Right atrium auricular region (tissue), 2 donors: ENCODE results near the gene AMH. TPM values are rescaled to one million over a fixed set of nuclear protein-coding genes. Genes with fewer than 3 reads are reported as not detected.

Experiments used
- DNase-seq: peaks from one replicate; pipeline ENCODE4 v3.0.0-alpha.2; 2019; ENCODE audit warnings: low spot score
- H3K27ac ChIP-seq, 2 donors: fragments of 200-600 bp; sonication (generic); 1 replicate in 1 of 2; 2 replicates in 1 of 2; pipeline ENCODE4 v1.5.1; 2016 to 2019
- H3K27me3 ChIP-seq, 2 donors: fragments of 200-600 bp; sonication (generic); one replicate each; pipeline versions ENCODE4 v1.5.1 to v1.6.0; 2017 to 2019
- H3K36me3 ChIP-seq: fragments of 200-600 bp; sonication (generic); one replicate; pipeline ENCODE4 v1.5.1; 2016
- H3K4me1 ChIP-seq, 2 donors: fragments of 200-600 bp; sonication (generic); one replicate each; pipeline versions ENCODE4 v1.5.1 to v1.6.0; 2017 to 2019
- H3K4me3 ChIP-seq, 2 donors: fragments of 200-600 bp; sonication (generic); 1 replicate in 1 of 2; 2 replicates in 1 of 2; pipeline ENCODE4 v1.5.1; 2017 to 2019; ENCODE audit warnings: mild to moderate bottlenecking in 1 of 2, moderate library complexity in 1 of 2
- H3K9me3 ChIP-seq, 2 donors: fragments of 200-600 bp; sonication (generic); one replicate each; pipeline ENCODE4 v1.5.1; 2019
- microRNA counts, 2 donors: library from miRNA; unstranded; fragments of <30 nt; microRNA quantifications; one replicate each; lab custom pipeline; 2016 to 2017
- microRNA-seq, 2 donors: library from miRNA; unstranded; fragments of <30 nt; microRNA quantifications; one replicate each; pipeline ENCODE4, GENCODE V29; 2016 to 2017; ENCODE audit warnings: borderline number of aligned reads in 2 of 2, borderline replicate concordance in 1 of 2
- total RNA-seq, 2 donors: library from RNA; depleted of rRNA; stranded (reverse); fragments of >200 nt; gene quantifications; one replicate each; pipeline ENCODE4 v1.1.0, GENCODE V29; 2016
- TF ChIP-seq, protein P1 (sequence below), 2 donors: fragments of 200-600 bp; sonication (generic); IDR thresholded peaks; one replicate each; pipeline ENCODE4 v1.5.1; 2019; ENCODE audit warnings: antibody characterized with exemption in 2 of 2

Gene AMH
- total RNA-seq, 2 donors from 2014 or later = 0.98 TPM; not detected in 1

DNA sequence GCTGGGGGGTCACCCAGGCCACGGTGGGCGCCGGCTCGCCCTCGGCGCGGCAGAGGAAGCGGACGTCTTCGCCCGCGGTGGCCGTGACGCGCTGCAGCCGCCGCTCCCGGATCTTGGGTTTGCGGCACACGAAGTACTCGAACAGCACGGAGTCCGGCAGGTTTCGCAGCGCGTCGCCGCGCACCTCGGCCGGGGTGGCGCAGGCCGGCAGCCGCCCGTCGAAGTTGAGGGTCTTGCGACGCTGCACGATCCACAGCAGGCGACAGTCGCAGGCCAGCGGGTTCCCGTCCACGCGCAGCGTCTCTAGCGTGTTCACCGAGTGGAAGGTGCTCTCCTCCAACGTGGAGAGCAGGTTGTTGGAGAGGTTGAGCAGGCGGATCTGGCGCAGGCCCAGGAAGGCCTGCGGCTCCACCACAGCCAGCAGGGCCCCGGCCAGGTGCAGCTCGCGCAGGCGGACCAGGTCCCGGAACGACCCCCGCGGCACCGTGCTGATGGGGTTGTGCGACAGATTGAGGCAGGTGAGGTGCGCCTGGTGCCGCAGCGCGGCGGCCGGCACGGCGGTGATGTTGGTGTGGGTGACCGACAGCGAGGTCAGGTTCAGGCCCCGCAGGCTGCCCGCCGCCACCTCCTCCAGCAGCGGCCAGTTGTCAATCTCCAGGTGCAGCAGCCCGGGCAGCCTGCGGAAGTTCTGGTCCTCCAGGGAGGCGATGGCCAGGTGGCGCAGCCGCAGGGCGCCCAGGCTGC lies 41.5 kb downstream of the AMH start:
- Histone ChIP-seq H3K27ac (no peak overlapping the region), H3K27me3 (peaks cover 10 to 28% of the 10 kb centered on the region in 2 donors)

DNA sequence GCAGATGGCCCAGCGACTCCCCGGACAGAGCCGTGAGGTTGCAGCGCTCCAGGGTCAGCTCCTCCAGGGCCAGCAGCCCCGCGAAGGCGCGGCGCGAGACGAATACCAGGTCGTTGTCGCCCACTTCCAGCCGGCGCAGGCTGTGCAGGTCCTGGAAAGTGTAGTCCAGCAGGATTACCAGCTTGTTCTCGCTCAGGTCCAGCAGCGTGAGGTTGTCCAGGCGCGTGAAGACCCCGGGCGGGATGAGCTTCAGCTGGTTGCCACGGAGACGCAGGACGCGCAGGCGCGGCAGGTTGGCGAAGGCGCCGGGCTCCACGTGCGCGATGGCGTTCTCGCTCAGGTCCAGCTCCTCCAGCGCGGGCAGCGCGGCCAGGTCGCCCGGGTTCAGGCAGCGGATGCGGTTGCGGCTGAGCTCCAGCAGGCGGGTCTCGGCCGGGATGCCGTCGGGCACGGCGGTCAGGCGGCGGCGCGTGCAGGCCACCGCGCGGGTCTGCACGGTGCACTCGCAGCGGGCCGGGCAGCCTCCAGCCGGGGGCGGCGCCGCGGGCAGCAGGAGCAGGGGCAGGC lies 42.1 kb downstream of the AMH start:
- no peak for DNase-seq
- no peak overlapping the region for H3K27ac ChIP-seq
- TF ChIP-seq, protein P1, sequence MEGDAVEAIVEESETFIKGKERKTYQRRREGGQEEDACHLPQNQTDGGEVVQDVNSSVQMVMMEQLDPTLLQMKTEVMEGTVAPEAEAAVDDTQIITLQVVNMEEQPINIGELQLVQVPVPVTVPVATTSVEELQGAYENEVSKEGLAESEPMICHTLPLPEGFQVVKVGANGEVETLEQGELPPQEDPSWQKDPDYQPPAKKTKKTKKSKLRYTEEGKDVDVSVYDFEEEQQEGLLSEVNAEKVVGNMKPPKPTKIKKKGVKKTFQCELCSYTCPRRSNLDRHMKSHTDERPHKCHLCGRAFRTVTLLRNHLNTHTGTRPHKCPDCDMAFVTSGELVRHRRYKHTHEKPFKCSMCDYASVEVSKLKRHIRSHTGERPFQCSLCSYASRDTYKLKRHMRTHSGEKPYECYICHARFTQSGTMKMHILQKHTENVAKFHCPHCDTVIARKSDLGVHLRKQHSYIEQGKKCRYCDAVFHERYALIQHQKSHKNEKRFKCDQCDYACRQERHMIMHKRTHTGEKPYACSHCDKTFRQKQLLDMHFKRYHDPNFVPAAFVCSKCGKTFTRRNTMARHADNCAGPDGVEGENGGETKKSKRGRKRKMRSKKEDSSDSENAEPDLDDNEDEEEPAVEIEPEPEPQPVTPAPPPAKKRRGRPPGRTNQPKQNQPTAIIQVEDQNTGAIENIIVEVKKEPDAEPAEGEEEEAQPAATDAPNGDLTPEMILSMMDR (IDR thresholded peaks at IDR 0.05) = no peak
- no peaks in the 10 kb centered on the region for H3K9me3 ChIP-seq
- peak overlapping the region in 1 of 2 donors; percentile 44 for H3K4me3 ChIP-seq
- H3K4me1 ChIP-seq = peaks cover 0 to 40% of the 10 kb centered on the region in 2 donors
- H3K36me3 ChIP-seq = no peaks in the 10 kb centered on the region
- peaks cover 10 to 28% of the 10 kb centered on the region in 2 donors for H3K27me3 ChIP-seq

More for the DNA sequence above, 41.5 kb downstream of the AMH start:
- peaks cover 0 to 40% of the 10 kb centered on the region in 2 donors for H3K4me1 ChIP-seq
- no peaks in the 10 kb centered on the region for H3K9me3 ChIP-seq
- DNase-seq = no peak
- TF ChIP-seq, protein P1 (IDR thresholded peaks at IDR 0.05) = no peak
- H3K4me3 ChIP-seq = peak overlapping the region; percentile 21 to 44
- H3K36me3 ChIP-seq = no peaks in the 10 kb centered on the region

DNA sequence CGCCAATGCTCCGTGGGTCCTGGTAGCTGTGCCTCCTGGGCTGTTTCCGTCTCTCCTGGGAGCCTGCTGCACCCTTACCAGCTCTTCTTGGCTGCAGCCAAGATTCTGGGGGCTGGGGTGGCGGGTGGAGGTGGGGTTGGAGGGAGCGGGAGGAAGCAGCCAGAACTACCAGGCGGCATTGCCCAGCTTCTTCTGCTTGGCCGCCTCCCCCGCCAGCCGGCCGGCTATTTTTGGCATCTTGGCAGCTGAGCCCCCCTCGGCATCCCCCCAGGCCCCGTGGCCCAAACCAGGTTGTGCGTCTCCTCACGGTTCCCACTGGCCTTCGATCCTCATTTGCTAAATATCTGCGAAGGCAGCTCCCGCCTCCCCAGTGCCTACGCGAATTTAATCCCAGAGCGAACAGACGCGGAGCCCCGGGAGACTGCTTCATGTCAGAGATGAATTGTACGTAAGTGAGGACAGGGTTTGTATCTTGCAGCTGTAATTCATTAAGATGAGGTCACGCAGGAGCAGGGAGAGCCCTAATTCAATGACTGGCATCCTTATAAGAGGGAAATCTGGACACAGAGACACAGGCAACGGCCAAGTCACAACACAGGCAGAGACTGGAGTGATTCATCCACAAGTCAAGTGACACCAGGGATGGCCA lies 45.7 kb downstream of the AMH start:
- peaks cover 0 to 35% of the 10 kb centered on the region in 2 donors for H3K4me1 ChIP-seq
- peaks cover 2 to 22% of the 10 kb centered on the region in 2 donors for H3K27me3 ChIP-seq
- no peak for DNase-seq
- peak overlapping the region; percentile 31 to 38 for H3K27ac ChIP-seq
- H3K9me3 ChIP-seq = no peaks in the 10 kb centered on the region
- H3K4me3 ChIP-seq = peak overlapping the region in 1 of 2 donors; percentile 26
- no peaks in the 10 kb centered on the region for H3K36me3 ChIP-seq
- TF ChIP-seq, protein P1 (IDR thresholded peaks at IDR 0.05) = no peak

DNA sequence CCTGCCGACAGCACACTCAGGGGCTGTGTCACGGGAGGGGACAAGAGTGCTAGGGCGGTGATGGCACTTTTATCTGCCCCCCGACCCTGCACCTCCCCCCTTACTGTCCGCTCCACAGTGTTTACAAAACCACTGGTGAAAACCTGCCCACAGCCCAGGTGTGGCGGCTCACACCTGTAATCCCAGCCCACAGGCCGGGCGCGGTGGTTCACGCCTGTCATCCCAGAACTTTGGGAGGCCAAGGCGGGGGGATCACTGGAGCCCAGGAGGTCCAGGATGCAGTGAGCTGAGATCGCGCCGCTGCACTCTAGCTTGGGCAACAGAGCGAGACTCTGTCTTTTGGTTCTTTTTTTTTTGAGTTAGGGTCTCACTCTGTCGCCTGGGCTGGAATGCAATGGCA lies 47.0 kb downstream of the AMH start:
- H3K36me3 ChIP-seq = no peaks in the 10 kb centered on the region
- TF ChIP-seq, protein P1 (IDR thresholded peaks at IDR 0.05) = no peak
- peaks cover 0 to 22% of the 10 kb centered on the region in 2 donors for H3K4me1 ChIP-seq
- no peak overlapping the region for H3K27ac ChIP-seq
- H3K27me3 ChIP-seq = peaks cover 0 to 10% of the 10 kb centered on the region in 2 donors
- no peak for DNase-seq
- H3K9me3 ChIP-seq = no peaks in the 10 kb centered on the region
- H3K4me3 ChIP-seq = no peak overlapping the region

DNA sequence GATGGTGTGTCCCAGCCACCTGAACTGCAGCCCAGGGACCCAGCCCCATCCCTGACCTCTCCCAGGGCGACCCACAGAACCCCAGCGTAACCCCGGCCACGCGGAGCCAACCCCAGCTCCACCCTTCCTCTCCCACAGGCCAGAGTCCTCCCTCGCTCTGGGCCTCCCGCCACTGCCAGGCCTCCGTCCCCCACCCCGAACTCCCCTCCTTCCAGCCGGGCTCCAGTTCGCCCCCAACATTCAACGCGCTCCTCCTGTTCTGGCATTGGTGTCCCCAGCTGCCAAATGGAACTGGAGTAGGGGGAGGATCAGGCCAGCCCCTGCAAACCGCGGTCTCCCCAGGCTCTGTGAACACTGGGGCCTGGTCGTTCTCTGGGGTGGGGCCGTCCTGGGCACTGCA lies 51.4 kb downstream of the AMH start:
- TF ChIP-seq, protein P1 (IDR thresholded peaks at IDR 0.05) = no peak
- H3K9me3 ChIP-seq = no peaks in the 10 kb centered on the region
- H3K4me3 ChIP-seq = no peak overlapping the region
- H3K27me3 ChIP-seq = no peaks in the 10 kb centered on the region
- no peak overlapping the region for H3K27ac ChIP-seq
- H3K4me1 ChIP-seq = peaks cover 0 to 12% of the 10 kb centered on the region in 2 donors
- DNase-seq = no peak
- H3K36me3 ChIP-seq = no peaks in the 10 kb centered on the region

MicroRNA genes within 50 kb of the gene (microRNA counts, 767-probe panel; counts per million panel counts)
- 0 to 31.0 counts per million in 2 donors for microRNA hsa-miR-1227 (lab: Ali Mortazavi, UCI)

Small RNA genes within 50 kb of the gene (microRNA-seq; reads per million reads assigned to microRNA genes)
- gene MIR1227 (2.1 to 5.7 reads per million in 2 donors), gene MIR4321 (0 to 0.71 reads per million in 2 donors)

Other genes starting within 250 kb of the AMH start
- gene BTBD2, start 233.6 kb upstream of the AMH start, total RNA-seq = 10 to 100 TPM; 54.8 to 55.9 TPM
- gene MKNK2, start 198.1 kb upstream of the AMH start, total RNA-seq = 100 to 1,000 TPM in 1 of 2 donors, 10 to 100 TPM in 1; 90.3 to 107 TPM
- gene MOB3A, start 153.0 kb upstream of the AMH start, total RNA-seq = 10 to 100 TPM; 19.7 to 29.4 TPM
- 1 to 10 TPM in 1 of 2 donors, under 1 TPM in 1; 0.67 to 1.4 TPM for gene IZUMO4, start 152.4 kb upstream of the AMH start, total RNA-seq
- gene AP3D1, start 97.8 kb upstream of the AMH start, total RNA-seq = 10 to 100 TPM; 82.7 to 95.8 TPM
- 10 to 100 TPM in 1 of 2 donors, 1 to 10 TPM in 1; 6.7 to 10.3 TPM for gene DOT1L, start 85.4 kb upstream of the AMH start, total RNA-seq
- gene PLEKHJ1, start 13.0 kb upstream of the AMH start, total RNA-seq = 10 to 100 TPM; 44.1 to 53.0 TPM
- gene SF3A2, start 12.5 kb upstream of the AMH start, total RNA-seq = 10 to 100 TPM; 17.3 to 30.4 TPM
- gene JSRP1, start 7.1 kb downstream of the AMH start, total RNA-seq = under 1 TPM in 1 of 2 donors, not detected in 1; 0.39 TPM
- gene PEAK3, start 32.9 kb downstream of the AMH start, total RNA-seq = 1 to 10 TPM; 1.5 to 1.9 TPM
- not detected for gene LINGO3, start 58.8 kb downstream of the AMH start, total RNA-seq
- 100 to 1,000 TPM in 1 of 2 donors, 10 to 100 TPM in 1; 38.6 to 104 TPM for gene LSM7, start 79.3 kb downstream of the AMH start, total RNA-seq
- gene SPPL2B, start 79.4 kb downstream of the AMH start, total RNA-seq = 10 to 100 TPM; 16.7 to 19.8 TPM
- gene TMPRSS9, start 110.9 kb downstream of the AMH start, total RNA-seq = not detected
- gene TIMM13, start 178.3 kb downstream of the AMH start, total RNA-seq = 10 to 100 TPM; 37.1 to 37.2 TPM
- 10 to 100 TPM in 1 of 2 donors, 1 to 10 TPM in 1; 9.9 to 16.2 TPM for gene LMNB2, start 207.6 kb downstream of the AMH start, total RNA-seq
- gene GADD45B, start 226.8 kb downstream of the AMH start, total RNA-seq = 100 to 1,000 TPM; 205 to 218 TPM